HepG2 (cell line): Measurements from ENCODE around the gene TTPAL. TPM values are rescaled to one million over a fixed set of nuclear protein-coding genes. Genes with fewer than 3 reads are reported as not detected.
A peak's percentile ranks its signal among the peaks of the same experiment; 100 is the strongest.

Experiments used
- CHCHD3 ChIP-seq: sonication (generic); formaldehyde crosslinking; IDR thresholded peaks from 2 replicates; pipeline ENCODE4 v1.8.0; 2022; ENCODE audit warnings: mild to moderate bottlenecking, missing genetic modification reagents, moderate library complexity
- DNMT1 ChIP-seq: sonication (generic); formaldehyde crosslinking; IDR thresholded peaks from 2 replicates; pipeline ENCODE4 v1.5.1; 2020; ENCODE audit warnings: mild to moderate bottlenecking, missing genetic modification reagents
- EHMT2 ChIP-seq: fragments of 200-600 bp; sonication (generic); IDR thresholded peaks from 2 replicates; pipeline ENCODE4 v1.7.0; 2017; ENCODE audit warnings: antibody characterized with exemption, low read depth, low read length, borderline replicate concordance
- HIVEP1 ChIP-seq: sonication (generic); formaldehyde crosslinking; IDR thresholded peaks from 2 replicates; pipeline ENCODE4 v1.4.0; 2020; ENCODE audit warnings: mild to moderate bottlenecking, missing genetic modification reagents
- MTF2 ChIP-seq: sonication (generic); formaldehyde crosslinking; IDR thresholded peaks from 2 replicates; pipeline ENCODE4 v1.5.0; 2020; ENCODE audit warnings: missing genetic modification reagents, borderline replicate concordance
- ONECUT2 ChIP-seq: sonication (generic); formaldehyde crosslinking; IDR thresholded peaks from 2 replicates; pipeline ENCODE4 v1.4.0; 2020; ENCODE audit warnings: missing genetic modification reagents
- POGK ChIP-seq: sonication (generic); formaldehyde crosslinking; conservative IDR thresholded peaks from 2 replicates; pipeline ENCODE4 v1.8.0; 2022; ENCODE audit warnings: mild to moderate bottlenecking, moderate library complexity, missing genetic modification reagents
- PPARG ChIP-seq: conservative IDR thresholded peaks from 2 replicates; pipeline ENCODE4 v1.6.1; 2016; ENCODE audit warnings: missing biosample characterization, missing genetic modification reagents
- REXO4 ChIP-seq: sonication (generic); formaldehyde crosslinking; IDR thresholded peaks from 2 replicates; pipeline ENCODE4 v1.8.0; 2022; ENCODE audit warnings: missing genetic modification reagents, mild to moderate bottlenecking, borderline replicate concordance
- RXRA ChIP-seq: sonication (generic); formaldehyde crosslinking; IDR thresholded peaks from 2 replicates; pipeline ENCODE4 v1.5.1; 2020; ENCODE audit warnings: missing genetic modification reagents
- SUZ12 ChIP-seq: fragments of 150-350 bp; IDR thresholded peaks from 2 replicates; pipeline ENCODE4 v1.6.1; 2014; ENCODE audit warnings: low read depth, low read length
- TARDBP ChIP-seq: sonication (generic); formaldehyde crosslinking; IDR thresholded peaks from 2 replicates; pipeline ENCODE4 v1.8.0; 2022; ENCODE audit warnings: mild to moderate bottlenecking, missing genetic modification reagents
- THRA ChIP-seq: sonication (generic); formaldehyde crosslinking; IDR thresholded peaks from 2 replicates; pipeline ENCODE4 v1.4.0; 2020; ENCODE audit warnings: missing genetic modification reagents, borderline replicate concordance
- ZNF354B ChIP-seq: sonication (generic); formaldehyde crosslinking; IDR thresholded peaks from 2 replicates; pipeline ENCODE4 v1.8.0; 2022; ENCODE audit warnings: mild to moderate bottlenecking, missing genetic modification reagents
- ZNF720 ChIP-seq: sonication (generic); formaldehyde crosslinking; IDR thresholded peaks from 2 replicates; pipeline ENCODE4 v1.4.0; 2020; ENCODE audit warnings: missing genetic modification reagents
- polyA plus RNA-seq, 8 experiments: library from polyadenylated mRNA; depleted of rRNA in 3 of 8; stranded (reverse) in 7 of 8; unstranded in 1 of 8; fragments of >200 nt; fragmentation: Illumina TruSeq in 4 of 8; extraction: Trizol in 4 of 8; gene quantifications; 2 replicates each; pipeline versions ENCODE4 v1.2.1 to v1.2.3, GENCODE V29; 2011 to 2016; ENCODE audit warnings: low read depth in 4 of 8, missing spikeins in 1 of 8, mixed read lengths in 1 of 8; ENCODE audit not compliant: insufficient read depth in 1 of 8
- total RNA-seq, 5 experiments: library from RNA; depleted of rRNA; stranded (reverse); fragments of >200 nt; fragmentation: Illumina TruSeq; extraction: Trizol; gene quantifications; 2 replicates each; pipeline ENCODE4 v1.2.3, GENCODE V29; 2016; ENCODE audit warnings: low read depth in 1 of 5
- TF ChIP-seq, protein P1 (sequence below): sonication (generic); formaldehyde crosslinking; IDR thresholded peaks from 2 replicates; pipeline ENCODE4 v1.4.0; 2020; ENCODE audit warnings: missing genetic modification reagents, mild to moderate bottlenecking, borderline replicate concordance
- TF ChIP-seq, protein P2 (sequence below): sonication (generic); formaldehyde crosslinking; IDR thresholded peaks from 2 replicates; pipeline ENCODE4 v1.4.0; 2020; ENCODE audit warnings: low read depth, missing genetic modification reagents
- TF ChIP-seq, protein P3 (sequence below): sonication (generic); formaldehyde crosslinking; IDR thresholded peaks from 2 replicates; pipeline ENCODE4 v1.5.1; 2020; ENCODE audit warnings: missing genetic modification reagents, mild to moderate bottlenecking, borderline replicate concordance

TTPAL gene
- total and polyA plus RNA-seq, 2 of the 13 experiments (the other 11 are each of a cell fraction or from before 2014, with no cell fraction given), result 4.3 to 18.8 TPM

- TF ChIP-seq, protein P1, sequence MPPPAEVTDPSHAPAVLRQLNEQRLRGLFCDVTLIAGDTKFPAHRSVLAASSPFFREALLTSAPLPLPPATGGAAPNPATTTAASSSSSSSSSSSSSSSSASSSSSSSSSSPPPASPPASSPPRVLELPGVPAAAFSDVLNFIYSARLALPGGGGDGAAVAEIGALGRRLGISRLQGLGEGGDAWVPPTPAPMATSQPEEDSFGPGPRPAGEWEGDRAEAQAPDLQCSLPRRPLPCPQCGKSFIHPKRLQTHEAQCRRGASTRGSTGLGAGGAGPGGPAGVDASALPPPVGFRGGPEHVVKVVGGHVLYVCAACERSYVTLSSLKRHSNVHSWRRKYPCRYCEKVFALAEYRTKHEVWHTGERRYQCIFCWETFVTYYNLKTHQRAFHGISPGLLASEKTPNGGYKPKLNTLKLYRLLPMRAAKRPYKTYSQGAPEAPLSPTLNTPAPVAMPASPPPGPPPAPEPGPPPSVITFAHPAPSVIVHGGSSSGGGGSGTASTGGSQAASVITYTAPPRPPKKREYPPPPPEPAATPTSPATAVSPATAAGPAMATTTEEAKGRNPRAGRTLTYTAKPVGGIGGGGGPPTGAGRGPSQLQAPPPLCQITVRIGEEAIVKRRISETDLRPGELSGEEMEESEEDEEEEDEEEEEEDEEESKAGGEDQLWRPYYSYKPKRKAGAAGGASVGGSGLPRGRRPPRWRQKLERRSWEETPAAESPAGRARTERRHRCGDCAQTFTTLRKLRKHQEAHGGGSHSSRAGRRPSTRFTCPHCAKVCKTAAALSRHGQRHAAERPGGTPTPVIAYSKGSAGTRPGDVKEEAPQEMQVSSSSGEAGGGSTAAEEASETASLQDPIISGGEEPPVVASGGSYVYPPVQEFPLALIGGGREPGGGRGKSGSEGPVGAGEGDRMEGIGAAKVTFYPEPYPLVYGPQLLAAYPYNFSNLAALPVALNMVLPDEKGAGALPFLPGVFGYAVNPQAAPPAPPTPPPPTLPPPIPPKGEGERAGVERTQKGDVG (CRISPR knock-in tag), result no peak
- TF ChIP-seq, protein P2, sequence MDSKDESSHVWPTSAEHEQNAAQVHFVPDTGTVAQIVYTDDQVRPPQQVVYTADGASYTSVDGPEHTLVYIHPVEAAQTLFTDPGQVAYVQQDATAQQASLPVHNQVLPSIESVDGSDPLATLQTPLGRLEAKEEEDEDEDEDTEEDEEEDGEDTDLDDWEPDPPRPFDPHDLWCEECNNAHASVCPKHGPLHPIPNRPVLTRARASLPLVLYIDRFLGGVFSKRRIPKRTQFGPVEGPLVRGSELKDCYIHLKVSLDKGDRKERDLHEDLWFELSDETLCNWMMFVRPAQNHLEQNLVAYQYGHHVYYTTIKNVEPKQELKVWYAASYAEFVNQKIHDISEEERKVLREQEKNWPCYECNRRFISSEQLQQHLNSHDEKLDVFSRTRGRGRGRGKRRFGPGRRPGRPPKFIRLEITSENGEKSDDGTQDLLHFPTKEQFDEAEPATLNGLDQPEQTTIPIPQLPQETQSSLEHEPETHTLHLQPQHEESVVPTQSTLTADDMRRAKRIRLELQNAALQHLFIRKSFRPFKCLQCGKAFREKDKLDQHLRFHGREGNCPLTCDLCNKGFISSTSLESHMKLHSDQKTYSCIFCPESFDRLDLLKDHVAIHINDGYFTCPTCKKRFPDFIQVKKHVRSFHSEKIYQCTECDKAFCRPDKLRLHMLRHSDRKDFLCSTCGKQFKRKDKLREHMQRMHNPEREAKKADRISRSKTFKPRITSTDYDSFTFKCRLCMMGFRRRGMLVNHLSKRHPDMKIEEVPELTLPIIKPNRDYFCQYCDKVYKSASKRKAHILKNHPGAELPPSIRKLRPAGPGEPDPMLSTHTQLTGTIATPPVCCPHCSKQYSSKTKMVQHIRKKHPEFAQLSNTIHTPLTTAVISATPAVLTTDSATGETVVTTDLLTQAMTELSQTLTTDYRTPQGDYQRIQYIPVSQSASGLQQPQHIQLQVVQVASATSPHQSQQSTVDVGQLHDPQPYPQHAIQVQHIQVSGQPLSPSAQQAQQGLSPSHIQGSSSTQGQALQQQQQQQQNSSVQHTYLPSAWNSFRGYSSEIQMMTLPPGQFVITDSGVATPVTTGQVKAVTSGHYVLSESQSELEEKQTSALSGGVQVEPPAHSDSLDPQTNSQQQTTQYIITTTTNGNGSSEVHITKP (CRISPR knock-in tag), result no peak
- TF ChIP-seq HIVEP1 (CRISPR knock-in tag) (no peak), REXO4 (no peak), MTF2 (CRISPR knock-in tag) (no peak), RXRA (CRISPR knock-in tag) (no peak), POGK (CRISPR knock-in tag) (no peak), THRA (CRISPR knock-in tag) (no peak), EHMT2 (0 out of 2 replicates have a peak, but pooled peaks have one; percentile 27), ONECUT2 (CRISPR knock-in tag) (no peak), CHCHD3 (no peak), ZNF720 (CRISPR knock-in tag) (no peak), TARDBP (CRISPR knock-in tag) (no peak), DNMT1 (CRISPR knock-in tag) (no peak), SUZ12 (no peak), ZNF354B (CRISPR knock-in tag) (no peak), PPARG (CRISPR knock-in tag) (peak; percentile 60; the same call in 1 of the 2 replicates)
- TF ChIP-seq, protein P3, sequence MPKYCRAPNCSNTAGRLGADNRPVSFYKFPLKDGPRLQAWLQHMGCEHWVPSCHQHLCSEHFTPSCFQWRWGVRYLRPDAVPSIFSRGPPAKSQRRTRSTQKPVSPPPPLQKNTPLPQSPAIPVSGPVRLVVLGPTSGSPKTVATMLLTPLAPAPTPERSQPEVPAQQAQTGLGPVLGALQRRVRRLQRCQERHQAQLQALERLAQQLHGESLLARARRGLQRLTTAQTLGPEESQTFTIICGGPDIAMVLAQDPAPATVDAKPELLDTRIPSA (CRISPR knock-in tag), result no peak
Measured at GRCh38 chr20:44435630-44436335, 39.9 kb upstream of the TTPAL start (continued).
